ENCODE results near the gene ZNF787.

ZNF787 gene

GRCh38 chr19:56085571-56086275 is 35.4 kb downstream of the ZNF787 start:
- DNase-seq: no peak

GRCh38 chr19:56084835-56085536 is 36.1 kb downstream of the ZNF787 start:
- DNase-seq: no peak

- DNase-seq: no peak
Measured at GRCh38 chr19:56083668-56084067, 37.4 kb downstream of the ZNF787 start.

GRCh38 chr19:56080669-56081401 is 40.3 kb downstream of the ZNF787 start:
- DNase-seq: peak; percentile 70

DNA sequence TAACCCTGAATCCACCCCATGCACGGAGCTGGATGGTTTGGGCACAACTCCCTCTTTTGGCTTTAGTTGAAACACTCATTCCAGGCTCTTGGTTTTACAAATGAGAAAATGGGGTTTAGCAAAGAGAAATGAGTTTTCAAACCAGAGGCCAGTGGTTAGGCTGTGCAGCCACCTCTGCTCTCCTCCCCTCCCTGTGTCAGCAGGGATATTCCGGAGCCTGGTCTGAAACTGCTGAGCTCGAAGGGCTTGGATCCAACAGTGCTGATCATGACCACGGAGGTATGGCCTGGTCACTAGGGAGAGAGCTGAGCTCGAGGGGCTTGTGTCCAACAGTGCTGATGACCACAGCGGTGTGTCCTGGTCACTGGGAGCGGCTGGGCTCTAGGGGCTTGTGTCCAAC is 41.5 kb downstream of the ZNF787 start:
- DNase-seq: no peak

GRCh38 chr19:56076498-56076897 is 44.6 kb downstream of the ZNF787 start:
- DNase-seq: peak; percentile 39

DNA sequence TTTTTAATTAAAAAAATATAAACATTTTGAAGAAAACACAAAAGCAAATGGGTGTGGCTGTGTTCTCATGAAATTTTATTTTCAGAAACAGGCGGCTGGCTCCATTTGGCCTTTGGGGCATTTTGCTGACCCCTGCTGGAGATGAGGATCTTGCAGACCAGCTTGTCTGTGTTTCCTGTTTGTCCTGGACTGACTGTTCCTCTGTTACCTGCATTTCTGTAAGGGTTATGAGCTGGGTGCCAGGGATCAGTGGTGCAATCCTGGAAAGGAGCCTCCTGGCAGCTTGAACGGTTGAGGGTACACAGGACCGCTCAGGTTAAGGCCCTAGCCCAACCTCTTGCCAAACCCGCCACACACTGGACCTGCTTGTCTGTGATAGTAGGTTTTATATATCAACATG is 49.9 kb downstream of the ZNF787 start:
- no peak for DNase-seq

DNA sequence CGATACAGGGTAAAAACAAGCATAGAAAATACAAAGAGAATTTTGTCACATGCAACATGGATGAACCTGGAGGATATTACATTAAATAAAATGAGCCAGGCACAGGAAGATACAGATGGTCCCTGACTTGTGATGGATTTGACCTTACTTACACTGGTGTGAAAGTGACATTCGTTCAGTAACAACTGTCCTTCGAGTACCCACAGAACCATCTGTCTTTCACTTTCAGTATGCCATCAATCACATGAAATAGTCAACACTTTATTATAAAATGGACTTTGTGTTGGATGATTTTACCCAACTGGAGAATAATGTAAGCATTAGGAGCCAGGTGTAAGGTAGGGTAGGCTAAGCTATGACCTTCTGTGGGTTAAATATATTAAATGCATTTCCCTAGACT is 51.5 kb downstream of the ZNF787 start:
- no peak for DNase-seq

- DNase-seq: peak; percentile 35
Measured at GRCh38 chr19:56066152-56067023, 54.7 kb downstream of the ZNF787 start.

- no peak for DNase-seq
Measured at GRCh38 chr19:56053596-56053995, 67.5 kb downstream of the ZNF787 start.

All from fibroblast of upper back skin (primary cell).